HG03103 (cell line): Measurements from ENCODE around the gene ZMYND12.

Experiments
- ATAC-seq: cut with Tn5 transposase; IDR thresholded peaks from one replicate; pipeline ENCODE4 v1.9.1; 2021; ENCODE audit warnings: low read depth; ENCODE audit not compliant: unreplicated experiment

Gene ZMYND12

GRCh38 chr1:42449256-42449655, 6.6 kb downstream of the ZMYND12 start:
- no peak for ATAC-seq

GRCh38 chr1:42442662-42443061, 13.2 kb downstream of the ZMYND12 start:
- no peak for ATAC-seq

- ATAC-seq: no peak
These were observed 15.9 kb downstream of the ZMYND12 start for GRCh38 chr1:42439940-42440339.

GRCh38 chr1:42434340-42434739, 21.5 kb downstream of the ZMYND12 start:
- no peak for ATAC-seq

GRCh38 chr1:42433369-42433768, 22.5 kb downstream of the ZMYND12 start:
- no peak for ATAC-seq

GRCh38 chr1:42432714-42433113, 23.1 kb downstream of the ZMYND12 start:
- no peak for ATAC-seq

GRCh38 chr1:42431514-42431913, 24.3 kb downstream of the ZMYND12 start:
- no peak for ATAC-seq

GRCh38 chr1:42430286-42431135, 25.3 kb downstream of the ZMYND12 start:
- ATAC-seq: no peak

GRCh38 chr1:42429603-42430002, 26.2 kb downstream of the ZMYND12 start:
- ATAC-seq: no peak

- no peak for ATAC-seq
These were observed 28.6 kb downstream of the ZMYND12 start for GRCh38 chr1:42427240-42427639.

GRCh38 chr1:42424201-42424600, 31.6 kb downstream of the ZMYND12 start:
- ATAC-seq: no peak

GRCh38 chr1:42423681-42424080, 32.1 kb downstream of the ZMYND12 start:
- no peak for ATAC-seq

- ATAC-seq: no peak
These were observed 33.1 kb downstream of the ZMYND12 start for GRCh38 chr1:42422737-42423136.

GRCh38 chr1:42420911-42421585, 34.8 kb downstream of the ZMYND12 start:
- ATAC-seq: no peak

- no peak for ATAC-seq
These were observed 35.7 kb downstream of the ZMYND12 start for GRCh38 chr1:42420121-42420520.

- ATAC-seq: no peak
These were observed 36.5 kb downstream of the ZMYND12 start for GRCh38 chr1:42419126-42419821.

- no peak for ATAC-seq
These were observed 37.3 kb downstream of the ZMYND12 start for GRCh38 chr1:42418516-42418915.

GRCh38 chr1:42417166-42417565, 38.7 kb downstream of the ZMYND12 start:
- no peak for ATAC-seq

GRCh38 chr1:42414551-42415496, 41.0 kb downstream of the ZMYND12 start:
- ATAC-seq: no peak

- no peak for ATAC-seq
These were observed 51.9 kb downstream of the ZMYND12 start for GRCh38 chr1:42403880-42404400.
